Ishikawa (cell line): ENCODE measurements around the gene SPAG6.

Experiments
- CEBPB ChIP-seq: IDR thresholded peaks from 2 replicates; pipeline ENCODE4 v1.6.1; 2012
- CREB1 ChIP-seq: IDR thresholded peaks from 2 replicates; pipeline ENCODE4 v1.6.1; 2012; ENCODE audit warnings: low read depth
- EGR1 ChIP-seq: IDR thresholded peaks from 2 replicates; pipeline ENCODE4 v1.6.1; 2012
- EP300 ChIP-seq: IDR thresholded peaks from 2 replicates; pipeline ENCODE4 v1.6.1; 2012; ENCODE audit warnings: borderline replicate concordance
- FOXM1 ChIP-seq: IDR thresholded peaks from 2 replicates; pipeline ENCODE4 v1.6.1; 2012; ENCODE audit warnings: low read depth, borderline replicate concordance
- MAX ChIP-seq: IDR thresholded peaks from 2 replicates; pipeline ENCODE4 v1.6.1; 2012
- NFIC ChIP-seq: IDR thresholded peaks from 2 replicates; pipeline ENCODE4 v1.6.1; 2012
- RAD21 ChIP-seq: IDR thresholded peaks from 2 replicates; pipeline ENCODE4 v1.6.1; 2012; ENCODE audit warnings: low read depth
- TAF1 ChIP-seq: IDR thresholded peaks from 2 replicates; pipeline ENCODE4 v1.6.1; 2012; ENCODE audit warnings: low read depth, mild to moderate bottlenecking
- TCF12 ChIP-seq: IDR thresholded peaks from 2 replicates; pipeline ENCODE4 v1.6.1; 2012; ENCODE audit warnings: low read depth
- TEAD4 ChIP-seq: IDR thresholded peaks from 2 replicates; pipeline ENCODE4 v1.6.1; 2012
- USF1 ChIP-seq: IDR thresholded peaks from 2 replicates; pipeline ENCODE4 v1.6.1; 2012
- YY1 ChIP-seq: IDR thresholded peaks from 2 replicates; pipeline ENCODE4 v1.6.1; 2012; ENCODE audit warnings: low read depth
- ZBTB7A ChIP-seq: IDR thresholded peaks from 2 replicates; pipeline ENCODE4 v1.6.1; 2012; ENCODE audit warnings: low read depth
- TF ChIP-seq, protein P1 (sequence below): IDR thresholded peaks from 2 replicates; pipeline ENCODE4 v1.6.1; 2012; ENCODE audit warnings: low read depth, mild to moderate bottlenecking

The SPAG6 gene

DNA sequence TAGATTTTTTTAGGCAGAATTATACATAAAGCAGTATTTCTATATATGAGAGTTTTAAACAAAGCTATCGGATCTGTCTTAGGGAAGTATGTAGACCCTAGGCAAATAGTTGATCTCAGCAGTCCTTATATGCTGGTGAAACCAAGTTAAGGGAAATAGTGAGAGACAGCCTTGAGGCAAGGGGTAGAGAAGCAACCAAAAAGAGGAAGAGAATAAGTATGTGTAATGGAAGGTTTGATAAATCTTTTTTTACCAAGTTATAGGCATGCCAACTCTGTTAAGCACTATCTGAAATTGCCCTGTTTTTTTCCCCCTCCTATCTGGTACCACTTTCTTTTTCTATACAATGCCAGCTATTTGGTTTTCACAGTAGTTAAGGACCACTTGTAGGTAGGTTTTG, 19.9 kb downstream of the SPAG6 start:
- no peak for TF ChIP-seq NFIC
- no peak for TF ChIP-seq TCF12
- TF ChIP-seq MAX, result no peak
- TF ChIP-seq TEAD4, result no peak
- no peak for TF ChIP-seq CREB1

DNA sequence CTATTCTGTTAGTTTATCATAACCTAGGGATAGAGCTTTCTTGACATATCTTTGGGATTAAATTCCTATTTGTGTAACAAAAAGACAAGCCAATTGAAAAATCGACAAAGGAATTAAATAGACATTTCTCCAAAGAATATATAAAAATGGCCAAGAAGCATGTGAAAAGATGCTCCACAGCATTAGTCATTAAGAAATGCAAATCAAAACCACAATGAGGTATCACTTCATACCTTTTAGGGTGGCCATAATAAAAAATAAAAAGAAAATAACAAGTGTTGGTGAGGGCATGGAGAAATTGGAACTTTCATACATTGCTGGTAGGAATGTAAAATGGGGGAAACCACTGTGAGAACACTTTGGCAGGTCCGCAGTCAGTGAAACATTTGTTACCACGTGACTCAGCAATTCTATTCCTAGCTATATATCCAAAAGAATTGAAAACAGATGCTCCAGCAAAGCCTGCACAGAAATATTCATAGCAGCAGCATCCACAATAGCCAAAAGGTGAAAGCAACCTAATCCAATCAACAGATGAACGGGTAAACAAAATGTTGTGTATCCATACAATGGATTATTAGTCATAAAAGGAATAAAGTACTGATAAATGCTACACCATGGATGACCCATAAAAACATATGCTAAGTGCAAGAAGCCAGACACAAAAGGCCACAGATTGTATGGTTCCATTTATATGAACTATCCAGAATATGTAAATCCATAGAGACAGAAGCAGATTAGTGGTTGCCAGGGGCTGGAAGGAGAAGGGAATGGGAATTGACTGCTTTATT, 20.5 kb downstream of the SPAG6 start:
- TF ChIP-seq RAD21 (no peak), TAF1 (no peak), YY1 (no peak), TCF12 (no peak), CEBPB (no peak), EGR1 (no peak), NFIC (no peak), TEAD4 (no peak), CREB1 (no peak), MAX (no peak), FOXM1 (no peak), EP300 (no peak), USF1 (no peak), ZBTB7A (no peak)
- TF ChIP-seq, protein P1, sequence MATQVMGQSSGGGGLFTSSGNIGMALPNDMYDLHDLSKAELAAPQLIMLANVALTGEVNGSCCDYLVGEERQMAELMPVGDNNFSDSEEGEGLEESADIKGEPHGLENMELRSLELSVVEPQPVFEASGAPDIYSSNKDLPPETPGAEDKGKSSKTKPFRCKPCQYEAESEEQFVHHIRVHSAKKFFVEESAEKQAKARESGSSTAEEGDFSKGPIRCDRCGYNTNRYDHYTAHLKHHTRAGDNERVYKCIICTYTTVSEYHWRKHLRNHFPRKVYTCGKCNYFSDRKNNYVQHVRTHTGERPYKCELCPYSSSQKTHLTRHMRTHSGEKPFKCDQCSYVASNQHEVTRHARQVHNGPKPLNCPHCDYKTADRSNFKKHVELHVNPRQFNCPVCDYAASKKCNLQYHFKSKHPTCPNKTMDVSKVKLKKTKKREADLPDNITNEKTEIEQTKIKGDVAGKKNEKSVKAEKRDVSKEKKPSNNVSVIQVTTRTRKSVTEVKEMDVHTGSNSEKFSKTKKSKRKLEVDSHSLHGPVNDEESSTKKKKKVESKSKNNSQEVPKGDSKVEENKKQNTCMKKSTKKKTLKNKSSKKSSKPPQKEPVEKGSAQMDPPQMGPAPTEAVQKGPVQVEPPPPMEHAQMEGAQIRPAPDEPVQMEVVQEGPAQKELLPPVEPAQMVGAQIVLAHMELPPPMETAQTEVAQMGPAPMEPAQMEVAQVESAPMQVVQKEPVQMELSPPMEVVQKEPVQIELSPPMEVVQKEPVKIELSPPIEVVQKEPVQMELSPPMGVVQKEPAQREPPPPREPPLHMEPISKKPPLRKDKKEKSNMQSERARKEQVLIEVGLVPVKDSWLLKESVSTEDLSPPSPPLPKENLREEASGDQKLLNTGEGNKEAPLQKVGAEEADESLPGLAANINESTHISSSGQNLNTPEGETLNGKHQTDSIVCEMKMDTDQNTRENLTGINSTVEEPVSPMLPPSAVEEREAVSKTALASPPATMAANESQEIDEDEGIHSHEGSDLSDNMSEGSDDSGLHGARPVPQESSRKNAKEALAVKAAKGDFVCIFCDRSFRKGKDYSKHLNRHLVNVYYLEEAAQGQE, result no peak

DNA sequence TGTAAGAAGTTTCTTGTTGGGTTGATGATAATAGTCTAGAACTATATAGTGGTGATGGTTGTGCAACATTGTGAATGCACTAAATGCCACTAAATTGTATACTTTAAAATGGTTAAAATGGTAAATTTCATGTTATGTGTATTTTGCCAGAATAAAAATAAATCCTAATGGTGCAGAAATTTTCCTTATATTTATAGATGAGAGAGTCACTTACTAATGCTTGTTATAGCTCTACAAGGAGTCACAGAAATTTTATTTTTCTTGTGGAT, 21.1 kb downstream of the SPAG6 start:
- TF ChIP-seq USF1 (no peak), CEBPB (no peak), CREB1 (no peak), EGR1 (no peak), TCF12 (no peak), TEAD4 (no peak), ZBTB7A (no peak), FOXM1 (no peak), EP300 (no peak)
- TF ChIP-seq, protein P1, result no peak

DNA sequence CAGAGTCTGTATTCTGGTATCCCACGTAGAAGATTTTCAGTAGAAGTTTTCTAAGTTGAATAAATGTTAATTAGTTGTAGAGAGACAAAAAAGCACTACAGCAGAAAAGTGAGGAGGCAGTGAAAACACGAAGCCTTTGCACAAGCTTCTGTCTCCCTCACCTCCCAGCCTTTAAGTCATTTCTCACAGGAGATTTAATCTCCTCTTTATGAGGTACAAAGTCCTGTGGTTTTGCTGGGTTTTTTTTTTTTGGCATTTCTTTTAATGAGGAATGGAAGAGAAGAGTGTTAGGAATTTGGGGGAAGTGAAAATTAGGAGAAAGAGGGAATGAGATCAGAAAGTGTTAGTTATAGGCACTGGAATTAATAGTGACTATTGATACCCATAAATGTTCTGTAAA, 21.5 kb downstream of the SPAG6 start:
- TF ChIP-seq CREB1 (no peak), NFIC (no peak), YY1 (no peak), ZBTB7A (no peak), EGR1 (no peak), CEBPB (no peak), FOXM1 (no peak)

DNA sequence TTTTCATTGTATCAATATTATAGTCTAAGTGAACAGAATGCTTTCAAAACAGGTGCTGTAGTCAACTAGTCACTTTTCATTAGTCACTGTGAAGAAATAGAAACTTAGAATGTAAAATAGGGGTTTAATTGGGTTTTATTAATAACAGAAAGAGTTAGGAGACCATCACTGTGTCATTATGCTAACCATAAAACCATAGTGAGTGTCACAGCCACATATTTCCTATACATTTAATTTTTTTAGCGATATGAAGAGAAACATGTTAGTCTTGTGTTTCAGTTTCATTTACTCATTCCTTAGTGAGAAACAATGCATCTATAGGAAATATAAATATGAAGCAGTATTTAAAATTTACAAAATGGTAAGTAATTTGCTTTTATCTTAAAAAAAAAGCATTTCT, 22.2 kb downstream of the SPAG6 start:
- TF ChIP-seq NFIC (no peak), CREB1 (no peak), FOXM1 (no peak), EP300 (no peak), EGR1 (no peak), USF1 (no peak), ZBTB7A (no peak), TCF12 (no peak), YY1 (no peak), CEBPB (no peak), MAX (no peak), TEAD4 (no peak), TAF1 (no peak), RAD21 (no peak)
- TF ChIP-seq, protein P1, result no peak
